K562 (cell line): ENCODE measurements around the gene CAMSAP3. TPM values are rescaled to one million over a fixed set of nuclear protein-coding genes. Genes with fewer than 3 reads are reported as not detected.

Experiments
- CBX3 ChIP-seq, 2 experiments: IDR thresholded peaks; 1 replicate in 1 of 2; 2 replicates in 1 of 2; pipeline ENCODE4 v1.6.1; 2012; ENCODE audit warnings: inconsistent platforms in 2 of 2, low read length in 2 of 2, borderline replicate concordance in 1 of 2, control low read depth in 1 of 2
- CTBP1 ChIP-seq: fragments of 450-650 bp; IDR thresholded peaks from 2 replicates; pipeline ENCODE4 v1.6.1; 2016; ENCODE audit warnings: borderline replicate concordance
- CXXC5 ChIP-seq: fragments of 250-450 bp; sonication (Bioruptor Pico); IDR thresholded peaks from 2 replicates; pipeline ENCODE4 v1.8.0; 2022; ENCODE audit warnings: inconsistent platforms, mild to moderate bottlenecking, moderate library complexity
- GTF2E2 ChIP-seq: fragments of 200-800 bp; sonication (Bioruptor generic); IDR thresholded peaks from 2 replicates; pipeline ENCODE4 v1.6.1; 2016; ENCODE audit warnings: missing genetic modification characterization, missing compliant biosample characterization
- MYC ChIP-seq, 2 experiments: fragments of 250-450 bp in 1 of 2; sonication (Bioruptor Pico) in 1 of 2; IDR thresholded peaks; 2 replicates each; pipeline versions ENCODE4 v1.5.1 to v1.6.1; 2012 to 2021; ENCODE audit warnings: low read depth in 2 of 2, borderline replicate concordance in 1 of 2, improper control_type of control experiment in 1 of 2, low read length in 1 of 2, mild to moderate bottlenecking in 1 of 2, moderate library complexity in 1 of 2
- NEUROD1 ChIP-seq: fragments of 150-350 bp; IDR thresholded peaks from 2 replicates; pipeline ENCODE4 v1.6.1; 2014; ENCODE audit warnings: borderline replicate concordance, low read length, low read depth; ENCODE audit not compliant: partially characterized antibody
- PHF8 ChIP-seq: fragments of 200-600 bp; sonication (generic); IDR thresholded peaks from 2 replicates; pipeline ENCODE4 v1.6.1; 2012; ENCODE audit warnings: mixed run types, mild to moderate bottlenecking, inconsistent platforms, low read length, moderate library complexity, borderline replicate concordance
- RFX5 ChIP-seq: IDR thresholded peaks from 2 replicates; pipeline ENCODE4 v1.6.1; 2011; ENCODE audit warnings: low read depth, mild to moderate bottlenecking, improper control_type of control experiment, low read length
- SETDB1 ChIP-seq: IDR thresholded peaks from one replicate; pipeline ENCODE4 v1.6.1; 2012; ENCODE audit warnings: low read length, control low read depth, inconsistent platforms
- XRCC4 ChIP-seq: IDR thresholded peaks from one replicate; pipeline ENCODE4 v1.6.1; 2011; ENCODE audit not compliant: insufficient read depth, insufficient read length; ENCODE audit errors: extremely low read depth
- ZFX ChIP-seq: sonication (generic); formaldehyde crosslinking; IDR thresholded peaks from 2 replicates; pipeline ENCODE4 v1.8.0; 2022; ENCODE audit warnings: mild to moderate bottlenecking, missing genetic modification reagents, moderate library complexity
- ZNF263 ChIP-seq: sonication (generic); formaldehyde crosslinking; IDR thresholded peaks from 2 replicates; pipeline ENCODE4 v1.8.0; 2022; ENCODE audit warnings: mild to moderate bottlenecking, missing genetic modification reagents, borderline replicate concordance
- ZNF3 ChIP-seq: fragments of 250-450 bp; sonication (Bioruptor Pico); IDR thresholded peaks from 2 replicates; pipeline ENCODE4 v1.5.0; 2021; ENCODE audit warnings: mild to moderate bottlenecking, moderate library complexity
- polyA plus RNA-seq, 8 experiments: library from polyadenylated mRNA; depleted of rRNA in 4 of 8; stranded (reverse) in 5 of 8; unstranded in 3 of 8; fragments of >200 nt; fragmentation: Nextera tagmentation in 2 of 8; fragmentation: Illumina TruSeq in 1 of 8; extraction: Ambion mirVana in 2 of 8; extraction: Trizol in 1 of 8; gene quantifications; 2 replicates each; pipeline versions ENCODE4 v1.2.1 to v1.2.3, GENCODE V29; 2011 to 2014; ENCODE audit warnings: inconsistent platforms in 1 of 8, missing spikeins in 1 of 8
- total RNA-seq, 7 experiments: library from RNA; depleted of rRNA in 6 of 7; stranded (reverse); fragments of >200 nt in 6 of 7; fragmentation: Illumina TruSeq in 2 of 7; extraction: Trizol in 2 of 7; gene quantifications; 2 replicates each; pipeline versions ENCODE4 v1.2.1 to v1.2.3, GENCODE V29; 2011 to 2021; ENCODE audit warnings: low replicate concordance in 1 of 7
- TF ChIP-seq, protein P1 (sequence below): sonication (generic); formaldehyde crosslinking; IDR thresholded peaks from 2 replicates; pipeline ENCODE4 v1.4.0; 2020; ENCODE audit warnings: mild to moderate bottlenecking, missing genetic modification reagents
- TF ChIP-seq, protein P2 (sequence below): sonication (generic); formaldehyde crosslinking; IDR thresholded peaks from 2 replicates; pipeline ENCODE4 v1.9.0; 2022; ENCODE audit warnings: mild to moderate bottlenecking, missing genetic modification reagents
- TF ChIP-seq, protein P3 (sequence below): fragments of 250-450 bp; sonication (Bioruptor Pico); IDR thresholded peaks from 2 replicates; pipeline ENCODE4 v1.4.0; 2020
- TF ChIP-seq, protein P4 (sequence below): fragments of 250-450 bp; sonication (Bioruptor Pico); IDR thresholded peaks from 2 replicates; pipeline ENCODE4 v1.8.0; 2022; ENCODE audit warnings: moderate library complexity, mild to moderate bottlenecking, inconsistent platforms
- TF ChIP-seq, protein P5 (sequence below): fragments of 450-650 bp; IDR thresholded peaks from 2 replicates; pipeline ENCODE4 v1.6.1; 2016; ENCODE audit warnings: antibody characterized with exemption
- TF ChIP-seq, protein P6 (sequence below): sonication (generic); formaldehyde crosslinking; IDR thresholded peaks from 2 replicates; pipeline ENCODE4 v1.8.0; 2022; ENCODE audit warnings: mild to moderate bottlenecking, missing genetic modification reagents, borderline replicate concordance

The CAMSAP3 gene
- total and polyA plus RNA-seq, 9 of the 15 experiments (the other 6 are each of a cell fraction or from before 2014, with no cell fraction given), result 0.01 to 0.89 (median 0.22) TPM; not detected in 1

DNA sequence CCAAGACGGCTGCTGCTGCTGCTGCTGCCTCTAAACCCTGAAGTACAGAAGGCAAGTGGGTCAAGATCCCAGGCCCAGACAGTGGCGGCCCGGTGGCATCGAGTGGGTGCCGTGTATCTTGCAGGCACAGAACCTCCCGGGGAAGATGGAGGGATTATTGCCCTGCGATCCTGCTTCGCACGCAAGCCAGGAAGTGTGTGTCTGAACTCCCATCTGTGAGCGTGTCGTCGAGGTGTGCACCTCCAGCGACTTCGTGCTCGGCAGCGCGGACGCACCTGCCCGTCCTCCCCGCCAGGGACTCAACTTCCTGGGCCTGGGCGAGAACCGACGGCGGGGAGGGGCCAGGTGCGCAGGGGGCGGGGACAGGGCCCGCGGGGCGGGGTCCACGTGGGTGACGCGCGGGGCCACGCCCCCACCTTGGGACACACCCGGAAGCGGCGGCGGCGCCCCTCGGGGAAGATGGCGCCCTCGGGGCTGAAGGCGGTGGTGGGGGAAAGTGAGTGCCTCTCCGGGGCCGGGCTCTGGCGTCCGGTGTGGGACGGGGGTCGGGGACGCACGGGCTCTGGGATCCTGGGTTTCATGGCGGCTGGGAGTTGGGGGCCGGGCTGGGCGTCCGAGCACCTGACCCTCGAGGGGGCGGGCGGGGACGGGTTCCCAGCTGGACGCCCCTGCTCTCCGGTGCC is 41.2 kb downstream of the CAMSAP3 start, which contains the start of gene STXBP2 (continued):
- TF ChIP-seq ZNF263 (CRISPR knock-in tag), result peak; percentile 65; the same call in 1 of the 2 replicates
- TF ChIP-seq CXXC5, result peak; percentile 72
- no peak for TF ChIP-seq ZNF3 (CRISPR knock-in tag)
- no peak for TF ChIP-seq RFX5
- peak; percentile 30 for TF ChIP-seq NEUROD1
- TF ChIP-seq PHF8, result peak; percentile 68; the same call in 1 of the 2 replicates
- TF ChIP-seq, protein P1, sequence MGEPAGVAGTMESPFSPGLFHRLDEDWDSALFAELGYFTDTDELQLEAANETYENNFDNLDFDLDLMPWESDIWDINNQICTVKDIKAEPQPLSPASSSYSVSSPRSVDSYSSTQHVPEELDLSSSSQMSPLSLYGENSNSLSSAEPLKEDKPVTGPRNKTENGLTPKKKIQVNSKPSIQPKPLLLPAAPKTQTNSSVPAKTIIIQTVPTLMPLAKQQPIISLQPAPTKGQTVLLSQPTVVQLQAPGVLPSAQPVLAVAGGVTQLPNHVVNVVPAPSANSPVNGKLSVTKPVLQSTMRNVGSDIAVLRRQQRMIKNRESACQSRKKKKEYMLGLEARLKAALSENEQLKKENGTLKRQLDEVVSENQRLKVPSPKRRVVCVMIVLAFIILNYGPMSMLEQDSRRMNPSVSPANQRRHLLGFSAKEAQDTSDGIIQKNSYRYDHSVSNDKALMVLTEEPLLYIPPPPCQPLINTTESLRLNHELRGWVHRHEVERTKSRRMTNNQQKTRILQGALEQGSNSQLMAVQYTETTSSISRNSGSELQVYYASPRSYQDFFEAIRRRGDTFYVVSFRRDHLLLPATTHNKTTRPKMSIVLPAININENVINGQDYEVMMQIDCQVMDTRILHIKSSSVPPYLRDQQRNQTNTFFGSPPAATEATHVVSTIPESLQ, result peak; percentile 59; the same call in 1 of the 2 replicates
- TF ChIP-seq, protein P2, sequence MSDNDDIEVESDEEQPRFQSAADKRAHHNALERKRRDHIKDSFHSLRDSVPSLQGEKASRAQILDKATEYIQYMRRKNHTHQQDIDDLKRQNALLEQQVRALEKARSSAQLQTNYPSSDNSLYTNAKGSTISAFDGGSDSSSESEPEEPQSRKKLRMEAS, result peak; percentile 97
- no peak for TF ChIP-seq XRCC4
- no peak for TF ChIP-seq SETDB1
- TF ChIP-seq ZFX (CRISPR knock-in tag), result peak; percentile 17; the same call in 1 of the 2 replicates
- TF ChIP-seq CBX3 (IDR thresholded peaks at IDR 0.05; ENCODE audit: borderline replicate concordance in 1 of 2, low read length in 2 of 2), result peak in 1 of 2 experiments; percentile 91; a peak in 1 of 3 replicates
- 0 out of 2 replicates have a peak, but pooled peaks have one; percentile 83 for TF ChIP-seq GTF2E2 (tag)
- peak; percentile 32; the same call in 1 of the 2 replicates for TF ChIP-seq CTBP1
- TF ChIP-seq, protein P3, sequence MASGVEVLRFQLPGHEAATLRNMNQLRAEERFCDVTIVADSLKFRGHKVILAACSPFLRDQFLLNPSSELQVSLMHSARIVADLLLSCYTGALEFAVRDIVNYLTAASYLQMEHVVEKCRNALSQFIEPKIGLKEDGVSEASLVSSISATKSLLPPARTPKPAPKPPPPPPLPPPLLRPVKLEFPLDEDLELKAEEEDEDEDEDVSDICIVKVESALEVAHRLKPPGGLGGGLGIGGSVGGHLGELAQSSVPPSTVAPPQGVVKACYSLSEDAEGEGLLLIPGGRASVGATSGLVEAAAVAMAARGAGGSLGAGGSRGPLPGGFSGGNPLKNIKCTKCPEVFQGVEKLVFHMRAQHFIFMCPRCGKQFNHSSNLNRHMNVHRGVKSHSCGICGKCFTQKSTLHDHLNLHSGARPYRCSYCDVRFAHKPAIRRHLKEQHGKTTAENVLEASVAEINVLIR (CRISPR knock-in tag), result no peak
- TF ChIP-seq, protein P4, sequence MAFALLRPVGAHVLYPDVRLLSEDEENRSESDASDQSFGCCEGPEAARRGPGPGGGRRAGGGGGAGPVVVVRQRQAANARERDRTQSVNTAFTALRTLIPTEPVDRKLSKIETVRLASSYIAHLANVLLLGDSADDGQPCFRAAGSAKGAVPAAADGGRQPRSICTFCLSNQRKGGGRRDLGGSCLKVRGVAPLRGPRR, result no peak
- TF ChIP-seq MYC (IDR thresholded peaks at IDR 0.05; ENCODE audit: low read depth, low read length), result peak; percentile 38; the same call in 1 of the 2 replicates
- TF ChIP-seq MYC (CRISPR knock-in tag; IDR thresholded peaks at IDR 0.05; ENCODE audit: borderline replicate concordance, low read depth), result no peak
- TF ChIP-seq, protein P5, sequence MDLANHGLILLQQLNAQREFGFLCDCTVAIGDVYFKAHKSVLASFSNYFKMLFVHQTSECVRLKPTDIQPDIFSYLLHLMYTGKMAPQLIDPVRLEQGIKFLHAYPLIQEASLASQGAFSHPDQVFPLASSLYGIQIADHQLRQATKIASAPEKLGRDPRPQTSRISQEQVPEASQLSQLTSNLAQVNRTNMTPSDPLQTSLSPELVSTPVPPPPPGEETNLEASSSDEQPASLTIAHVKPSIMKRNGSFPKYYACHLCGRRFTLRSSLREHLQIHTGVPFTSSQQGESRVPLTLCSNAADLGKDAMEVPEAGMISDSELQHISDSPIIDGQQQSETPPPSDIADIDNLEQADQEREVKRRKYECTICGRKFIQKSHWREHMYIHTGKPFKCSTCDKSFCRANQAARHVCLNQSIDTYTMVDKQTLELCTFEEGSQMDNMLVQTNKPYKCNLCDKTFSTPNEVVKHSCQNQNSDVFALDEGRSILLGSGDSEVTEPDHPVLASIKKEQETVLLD, result peak; percentile 57; the same call in 1 of the 2 replicates
- TF ChIP-seq, protein P6, sequence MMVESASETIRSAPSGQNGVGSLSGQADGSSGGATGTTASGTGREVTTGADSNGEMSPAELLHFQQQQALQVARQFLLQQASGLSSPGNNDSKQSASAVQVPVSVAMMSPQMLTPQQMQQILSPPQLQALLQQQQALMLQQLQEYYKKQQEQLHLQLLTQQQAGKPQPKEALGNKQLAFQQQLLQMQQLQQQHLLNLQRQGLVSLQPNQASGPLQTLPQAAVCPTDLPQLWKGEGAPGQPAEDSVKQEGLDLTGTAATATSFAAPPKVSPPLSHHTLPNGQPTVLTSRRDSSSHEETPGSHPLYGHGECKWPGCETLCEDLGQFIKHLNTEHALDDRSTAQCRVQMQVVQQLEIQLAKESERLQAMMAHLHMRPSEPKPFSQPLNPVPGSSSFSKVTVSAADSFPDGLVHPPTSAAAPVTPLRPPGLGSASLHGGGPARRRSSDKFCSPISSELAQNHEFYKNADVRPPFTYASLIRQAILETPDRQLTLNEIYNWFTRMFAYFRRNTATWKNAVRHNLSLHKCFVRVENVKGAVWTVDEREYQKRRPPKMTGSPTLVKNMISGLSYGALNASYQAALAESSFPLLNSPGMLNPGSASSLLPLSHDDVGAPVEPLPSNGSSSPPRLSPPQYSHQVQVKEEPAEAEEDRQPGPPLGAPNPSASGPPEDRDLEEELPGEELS (CRISPR knock-in tag), result 0 out of 2 replicates have a peak, but pooled peaks have one; percentile 31
